NCI-H69 (cell line): ENCODE measurements around the gene DHRS4L2.
"Not testable (repeated sequence)": the region's sequence is repeated elsewhere in the genome, so short reads cannot be mapped to it uniquely, and the experiment has no call there.

ENCODE experiments used
- DNase-seq: peaks from one replicate; lab custom pipeline; 2025; lab: John Stamatoyannopoulos, UW

The DHRS4L2 gene

DNA sequence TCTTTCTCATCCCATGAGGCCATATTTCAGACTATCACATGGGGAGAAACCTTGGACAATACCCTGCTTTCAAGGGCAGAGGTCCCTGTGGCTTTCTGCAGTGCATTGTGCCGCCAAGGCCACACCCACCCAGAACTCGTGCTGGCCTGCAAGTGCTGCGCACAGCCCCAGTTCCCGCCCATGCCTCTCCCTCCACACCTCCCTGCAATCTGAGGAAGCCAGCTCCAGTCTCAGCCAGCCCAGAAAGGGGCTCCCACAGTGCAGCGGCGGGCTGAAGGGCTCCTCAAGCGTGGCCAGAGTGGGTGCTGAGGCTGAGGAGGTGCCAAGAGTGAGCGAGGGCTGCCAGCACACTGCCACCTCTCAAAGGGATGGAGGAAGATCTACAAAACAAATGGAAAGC, 15.6 kb upstream of the DHRS4L2 start:
- not testable (repeated sequence) for DNase-seq

DNA sequence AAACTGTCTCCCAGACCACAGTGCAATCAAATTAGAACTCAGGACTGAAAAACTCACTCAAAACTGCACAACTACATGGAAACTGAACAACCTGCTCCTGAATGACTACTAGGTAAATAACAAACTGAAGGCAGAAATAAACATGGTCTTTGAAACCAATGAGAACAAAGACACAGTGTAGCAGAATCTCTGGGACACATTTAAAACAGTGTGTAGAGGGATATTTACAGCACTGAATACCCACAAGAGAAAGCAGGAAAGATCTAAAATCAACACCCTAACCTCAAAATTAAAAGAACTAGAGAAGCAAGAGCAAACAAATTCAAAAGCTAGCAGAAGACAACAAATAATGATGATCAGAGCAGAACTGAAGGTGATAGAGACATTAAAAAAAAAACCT, 14.7 kb upstream of the DHRS4L2 start:
- not testable (repeated sequence) for DNase-seq

- DNase-seq: not testable (repeated sequence)
These were observed 11.5 kb upstream of the DHRS4L2 start for GRCh38 chr14:23977208-23977607.

DNA sequence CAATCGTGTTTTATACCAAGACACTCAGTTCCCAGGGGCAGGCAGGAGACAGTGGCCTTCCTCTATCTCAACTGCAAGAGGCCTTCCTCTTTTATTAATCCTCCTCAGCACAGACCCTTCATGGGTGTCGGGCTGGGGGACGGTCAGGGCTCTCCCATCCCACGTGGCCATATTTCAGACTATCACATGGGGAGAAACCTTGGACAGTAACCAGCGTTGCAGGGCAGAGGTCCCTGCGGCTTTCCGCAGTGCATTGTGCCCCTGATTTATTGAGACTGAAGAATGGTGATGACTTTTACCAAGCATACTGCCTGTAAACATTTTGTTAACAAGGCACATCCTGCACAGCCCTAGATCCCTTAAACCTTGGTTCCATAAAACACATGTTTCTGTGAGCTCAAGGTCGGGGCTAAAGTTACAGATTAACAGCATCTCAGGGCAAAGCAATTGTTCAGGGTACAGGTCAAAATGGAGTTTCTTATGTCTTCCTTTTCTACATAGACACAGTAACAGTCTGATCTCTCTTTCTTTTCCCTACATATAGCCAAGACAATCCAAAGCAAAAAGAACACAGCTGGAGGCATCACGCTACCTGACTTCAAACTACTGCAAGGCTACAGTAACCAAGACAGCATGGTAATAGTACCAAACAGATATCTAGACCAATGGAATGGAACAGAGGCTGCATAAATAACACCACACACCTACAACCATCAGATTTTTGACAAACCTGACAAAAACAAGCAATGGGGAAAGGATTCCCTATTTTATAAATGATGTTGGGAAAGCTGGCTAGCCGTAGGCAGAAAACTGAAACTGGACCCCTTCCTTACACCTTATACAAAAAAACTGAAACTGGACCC, 6.5 kb upstream of the DHRS4L2 start:
- DNase-seq: not testable (repeated sequence)

DNA sequence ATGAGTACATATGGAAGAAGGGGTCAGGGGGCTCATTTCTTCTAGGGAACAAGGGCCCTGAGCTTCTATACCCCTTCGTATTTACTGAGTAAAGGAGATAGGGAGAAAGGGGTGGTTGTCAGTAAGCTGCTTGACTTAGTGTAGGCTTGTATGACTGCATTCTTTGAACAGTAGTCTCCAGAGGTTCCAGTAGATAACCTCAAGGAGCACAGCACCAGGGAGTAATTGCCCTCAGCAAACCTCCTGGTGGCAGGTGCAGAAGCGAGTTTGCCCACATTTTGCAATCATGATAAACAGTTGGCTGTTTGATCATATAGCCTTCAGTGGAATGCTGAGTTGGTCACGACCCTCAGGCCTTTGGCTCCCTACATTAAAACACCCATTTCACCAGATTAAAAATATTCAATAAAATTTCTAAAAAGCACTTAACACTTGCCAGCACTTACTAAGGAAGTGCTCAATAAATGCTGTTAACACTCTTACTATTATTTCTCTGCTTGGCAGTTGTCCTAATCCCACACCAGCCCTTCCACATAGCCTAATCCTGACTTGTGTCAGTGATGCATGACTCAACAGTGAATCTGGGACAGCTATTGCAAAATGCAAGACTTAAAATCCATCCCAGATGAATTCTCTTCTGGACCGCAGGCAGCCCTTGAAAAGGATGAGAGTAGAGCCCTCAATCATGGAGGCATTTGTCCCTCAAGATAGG, 3.7 kb upstream of the DHRS4L2 start:
- DNase-seq: no peak

DNA sequence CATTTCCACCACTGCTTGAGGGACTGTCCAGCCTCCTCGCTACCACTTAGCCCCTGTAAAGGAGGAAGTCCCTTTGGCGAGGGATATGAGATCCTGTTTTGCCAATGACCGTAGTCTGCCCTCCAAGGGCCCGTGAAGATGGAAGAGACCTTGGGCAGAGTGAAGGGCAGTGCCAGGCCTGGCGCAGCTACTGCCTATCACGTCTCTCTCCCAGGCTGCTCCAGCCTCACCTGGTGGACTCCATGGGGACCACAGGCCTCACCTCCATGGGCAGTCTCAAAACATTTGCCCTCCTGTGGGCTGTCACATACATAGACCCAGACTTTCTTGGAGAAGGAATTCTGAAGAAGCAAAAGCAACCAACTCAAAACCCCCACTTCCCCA, 514 bp upstream of the DHRS4L2 start:
- not testable (repeated sequence) for DNase-seq

DNA sequence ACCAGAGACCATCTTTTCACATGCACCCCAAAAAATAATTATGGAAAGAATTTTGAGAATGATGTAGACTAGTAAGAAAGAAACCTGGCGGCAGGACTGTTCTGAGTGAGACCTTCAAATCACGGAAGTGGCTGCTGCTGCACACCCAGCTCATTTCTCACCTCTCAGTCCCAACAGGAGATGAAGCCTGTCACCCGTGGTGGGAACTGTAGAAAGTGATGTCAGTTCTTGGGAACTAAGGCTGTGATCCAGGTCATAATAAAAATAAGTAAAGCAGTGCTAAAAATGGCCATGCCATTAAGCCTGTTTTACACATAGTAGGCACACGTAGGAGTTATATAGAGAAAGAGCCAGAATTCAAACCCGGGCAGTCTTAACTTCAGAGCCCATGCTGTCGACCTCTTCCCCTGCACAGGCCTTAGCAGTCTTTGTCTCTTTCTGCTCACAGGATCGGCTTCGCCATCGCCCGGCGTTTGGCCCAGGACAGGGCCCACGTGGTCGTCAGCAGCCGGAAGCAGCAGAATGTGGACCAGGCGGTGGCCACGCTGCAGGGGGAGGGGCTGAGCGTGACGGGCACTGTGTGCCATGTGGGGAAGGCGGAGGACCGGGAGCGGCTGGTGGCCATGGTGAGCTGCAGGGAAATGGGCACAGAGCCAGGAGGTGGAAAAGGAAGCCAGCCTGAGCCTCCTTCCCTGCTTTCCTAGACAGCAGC, 1.2 kb downstream of the DHRS4L2 start:
- DNase-seq: peak; percentile 89

- DNase-seq: peak; percentile 6
These were observed 2.2 kb downstream of the DHRS4L2 start for GRCh38 chr14:23990961-23991360.

DNA sequence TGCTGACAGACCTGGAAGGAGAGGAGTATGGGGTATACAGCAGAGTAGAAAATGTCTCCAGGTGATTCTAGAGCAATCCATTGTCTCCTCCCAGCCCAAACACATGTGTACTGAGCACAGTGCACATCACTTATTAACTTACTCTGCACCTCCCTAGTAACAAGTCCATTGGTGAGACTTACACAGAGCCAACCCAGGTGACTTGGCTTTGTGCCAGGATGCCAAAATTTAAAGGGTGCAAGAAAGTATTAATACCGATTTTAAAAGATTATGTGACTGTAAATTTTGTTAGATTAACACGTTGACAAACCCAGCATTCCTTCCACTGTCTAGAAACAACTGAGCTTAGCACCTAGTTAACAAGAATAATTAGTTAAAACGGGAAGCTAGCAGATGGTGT, 4.3 kb downstream of the DHRS4L2 start:
- DNase-seq: peak; percentile 12

DNA sequence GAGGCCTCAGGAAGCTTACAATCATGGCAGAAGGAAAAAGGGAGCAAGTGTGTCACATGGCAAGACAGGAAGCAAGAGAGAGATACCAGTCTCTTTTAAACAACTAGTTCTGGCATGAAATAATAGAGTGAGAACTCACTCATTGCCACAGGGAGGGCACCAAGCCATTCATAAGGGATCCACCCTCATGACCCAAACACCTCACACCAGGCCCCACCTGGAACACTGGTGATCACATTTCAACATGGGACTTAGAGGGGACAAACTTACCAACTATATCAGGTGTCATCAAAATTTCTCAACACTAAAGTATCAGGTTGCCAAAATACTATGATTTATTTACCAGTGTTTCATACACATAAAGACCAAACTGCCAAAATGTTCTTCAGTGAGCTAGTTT, 7.3 kb downstream of the DHRS4L2 start:
- not testable (repeated sequence) for DNase-seq

DNA sequence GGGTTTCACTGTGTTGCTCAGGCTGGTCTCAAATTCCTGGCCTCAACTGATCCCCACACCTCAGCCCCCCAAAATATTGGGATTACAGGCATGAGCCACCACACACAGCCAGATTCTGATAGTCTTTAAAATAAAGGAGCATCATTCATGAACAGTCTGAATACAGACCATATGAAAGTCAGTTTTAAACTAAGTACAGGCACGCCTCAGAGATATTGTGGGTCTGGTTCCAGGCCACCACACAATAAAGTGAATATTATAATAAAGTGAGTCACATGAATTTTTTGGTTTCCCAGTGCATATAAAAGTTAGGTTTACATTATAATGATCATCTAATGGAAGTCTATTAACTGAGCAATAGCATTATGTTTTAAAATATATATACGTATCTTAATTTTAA, 8.1 kb downstream of the DHRS4L2 start:
- not testable (repeated sequence) for DNase-seq

DNA sequence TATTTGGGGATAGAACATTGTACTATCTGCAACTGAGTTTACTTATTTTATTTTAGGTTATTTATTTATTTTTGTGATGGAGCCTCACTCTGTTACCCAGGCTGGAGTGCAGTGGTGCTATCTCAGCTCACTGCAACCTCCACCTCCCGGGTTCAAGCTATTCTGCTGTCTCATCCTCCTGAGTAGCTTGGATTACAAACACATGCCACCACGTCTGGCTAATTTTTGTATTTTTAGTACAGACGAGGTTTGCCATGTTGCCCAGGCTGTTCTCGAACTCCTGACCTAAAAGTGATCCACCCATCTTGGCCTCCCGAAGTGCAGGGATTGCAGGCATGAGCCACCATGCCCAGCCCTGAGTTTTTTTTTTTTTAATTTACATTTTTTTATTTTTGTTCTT, 10.9 kb downstream of the DHRS4L2 start:
- DNase-seq: not testable (repeated sequence)

- not testable (repeated sequence) for DNase-seq
These were observed 12.3 kb downstream of the DHRS4L2 start for GRCh38 chr14:24001078-24001477.

DNA sequence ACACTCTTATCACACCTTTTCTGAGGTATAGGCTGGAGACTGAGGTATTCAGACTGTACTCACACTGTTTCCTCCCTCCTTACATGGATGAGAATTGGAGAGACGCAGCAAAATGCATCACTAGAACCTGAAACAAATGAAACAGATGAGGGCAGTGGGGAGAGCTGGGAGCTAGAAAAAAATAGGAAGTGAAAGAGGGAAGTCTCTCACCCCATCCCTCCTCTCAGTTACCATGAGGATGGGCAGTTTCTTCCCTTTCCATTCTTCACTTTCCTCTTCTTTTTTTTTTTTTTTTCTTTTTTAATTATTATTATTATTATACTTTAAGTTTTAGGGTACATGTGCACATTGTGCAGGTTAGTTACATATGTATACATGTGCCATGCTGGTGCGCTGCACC, 12.9 kb downstream of the DHRS4L2 start:
- DNase-seq: not testable (repeated sequence)

DNA sequence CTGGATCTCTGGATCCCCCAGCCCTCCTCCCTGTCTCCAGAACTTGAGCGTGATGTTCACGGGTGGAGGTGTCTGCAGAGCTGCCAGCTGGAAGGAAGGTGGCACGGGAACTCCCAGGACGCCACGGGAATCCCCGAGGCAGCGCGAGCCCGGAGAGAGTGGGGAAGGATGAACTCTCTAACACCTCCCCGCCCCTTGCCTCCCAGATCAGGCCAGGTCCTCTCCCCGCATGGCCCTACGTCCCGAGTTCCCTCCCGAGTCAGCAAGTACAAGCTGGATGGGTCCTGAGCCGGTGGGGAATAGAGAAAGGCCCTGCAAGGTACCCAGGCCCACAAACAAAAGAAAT, 17.7 kb downstream of the DHRS4L2 start:
- not testable (repeated sequence) for DNase-seq

DNA sequence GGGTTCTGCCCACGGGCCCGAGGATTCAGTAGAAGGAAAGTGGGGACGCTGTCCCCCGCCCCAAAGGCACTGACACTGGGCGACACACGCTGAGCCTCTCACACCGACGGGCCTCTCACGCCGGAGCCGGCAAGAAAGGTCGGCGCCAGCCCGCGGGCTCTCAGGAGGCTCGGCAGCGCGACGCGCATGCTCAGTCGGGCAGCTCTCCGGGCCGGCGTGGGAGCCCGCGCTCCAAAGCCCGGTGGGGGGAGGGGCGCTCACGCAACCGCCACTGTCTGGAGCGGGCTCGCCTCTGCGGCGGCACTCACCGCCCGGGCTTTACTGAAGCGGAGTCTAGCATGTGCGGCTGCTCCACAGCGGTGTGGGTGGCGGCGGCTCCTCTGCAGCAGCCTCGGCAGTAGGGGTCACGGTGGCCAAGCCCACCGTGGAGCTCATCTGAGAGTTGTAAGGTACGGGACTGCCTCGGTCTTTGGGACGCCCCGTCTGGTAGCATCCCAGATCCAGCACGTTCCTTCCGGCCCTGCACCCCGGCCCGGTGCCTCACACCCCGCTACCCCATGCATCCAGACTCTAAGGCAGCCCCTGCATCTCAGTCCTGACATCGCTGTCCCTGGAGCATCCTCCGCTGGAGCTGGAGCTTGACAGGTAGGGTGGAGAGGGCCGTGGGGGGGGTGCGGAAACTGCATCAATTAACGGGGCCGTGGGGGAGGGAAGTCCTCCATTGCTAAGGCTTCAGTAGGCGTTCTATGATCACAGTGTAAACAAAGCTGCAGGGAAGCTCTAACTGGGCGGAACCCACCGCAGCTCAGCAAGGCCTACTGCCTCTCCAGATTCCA, 18.3 kb downstream of the DHRS4L2 start:
- peak; percentile 77 for DNase-seq

- no peak for DNase-seq
These were observed 22.3 kb downstream of the DHRS4L2 start for GRCh38 chr14:24011051-24011450.

GRCh38 chr14:24012726-24013273, 24.1 kb downstream of the DHRS4L2 start:
- peak; percentile 91 for DNase-seq

DNA sequence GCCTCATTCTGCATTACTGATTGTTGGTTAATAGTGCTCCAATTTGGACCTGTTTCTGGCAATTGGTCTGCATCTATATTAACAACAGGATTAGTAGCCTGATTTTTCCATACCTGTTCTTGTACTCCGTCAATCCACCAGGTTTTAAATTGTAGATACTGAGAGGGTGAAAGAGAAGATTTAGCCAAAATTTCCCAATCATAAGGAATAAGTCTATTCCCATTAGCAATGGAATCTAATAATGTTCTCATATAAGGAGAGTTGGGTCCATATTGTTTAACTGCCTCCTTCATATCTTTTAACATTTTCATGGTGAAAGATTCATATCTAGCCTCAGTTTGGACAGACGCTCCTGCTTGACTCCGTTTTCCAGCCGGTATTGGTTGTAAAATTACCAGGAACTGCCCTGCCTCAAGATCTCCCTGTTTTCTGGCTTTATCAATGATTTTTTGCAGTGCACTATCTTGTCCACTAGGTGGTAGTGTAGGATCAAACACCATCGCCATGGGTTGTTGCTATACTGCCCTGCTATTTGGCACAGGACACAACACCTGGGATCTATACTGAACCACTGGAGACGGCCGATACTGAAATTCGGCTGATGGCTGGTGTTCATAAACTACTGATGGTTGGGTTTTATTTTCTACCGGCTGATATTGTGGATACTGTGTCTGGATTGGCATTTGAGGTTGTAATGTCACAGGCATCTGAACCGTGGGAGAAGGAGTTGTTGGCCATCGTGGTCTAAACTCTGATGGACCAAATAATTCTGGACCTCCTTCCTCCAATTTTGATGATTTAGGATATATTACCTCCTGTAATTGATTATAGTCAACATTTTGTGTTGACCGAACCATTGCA, 25.2 kb downstream of the DHRS4L2 start:
- DNase-seq: peak; percentile 82

DNA sequence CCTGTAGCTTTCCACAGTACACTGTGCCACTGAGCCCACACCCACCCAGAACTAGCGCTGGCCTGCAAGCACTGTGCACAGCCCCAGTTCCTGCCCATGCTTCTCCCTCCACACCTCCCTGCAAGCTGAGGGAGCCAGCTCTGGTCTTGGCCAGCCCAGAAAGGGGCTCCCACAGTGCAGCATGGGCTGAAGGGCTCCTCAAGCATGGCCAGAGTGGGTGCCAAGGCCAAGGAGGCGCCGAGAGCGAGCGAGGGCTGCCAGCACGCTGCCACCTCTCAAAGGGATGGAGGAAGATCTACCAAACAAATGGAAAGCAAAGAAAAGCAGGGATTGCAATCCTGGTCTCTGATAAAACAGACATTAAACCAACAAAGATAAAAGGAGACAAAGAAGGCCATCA, 27.0 kb downstream of the DHRS4L2 start:
- not testable (repeated sequence) for DNase-seq
